RWPE2 (cell line): ENCODE results near the gene KRT6A.

ENCODE experiments used
- ATAC-seq: fragments of 200-7000 bp; cut with Tn5 transposase; 3 replicates; pipeline ENCODE4 v1.9.1; 2021; ENCODE audit warnings: low read depth
- DNase-seq: peaks from one replicate; pipeline ENCODE4 v3.0.0-alpha.2; 2020; ENCODE audit warnings: low spot score
- H3K27ac ChIP-seq: fragments of 450-650 bp; 2 replicates; pipeline ENCODE4 v1.5.1; 2017; ENCODE audit warnings: mild to moderate bottlenecking; ENCODE audit not compliant: poor library complexity, severe bottlenecking
- H3K27me3 ChIP-seq: fragments of 250-450 bp; sonication (Bioruptor Pico); 2 replicates; pipeline ENCODE4 v1.5.1; 2021; ENCODE audit warnings: mild to moderate bottlenecking, moderate library complexity; ENCODE audit not compliant: insufficient read depth, poor library complexity, severe bottlenecking
- H3K36me3 ChIP-seq: fragments of 250-450 bp; sonication (Bioruptor Pico); 2 replicates; pipeline ENCODE4 v1.5.1; 2020; ENCODE audit warnings: low read depth, mild to moderate bottlenecking, moderate library complexity
- H3K4me1 ChIP-seq: fragments of 250-450 bp; sonication (Bioruptor Pico); 2 replicates; pipeline ENCODE4 v1.5.1; 2021; ENCODE audit warnings: mild to moderate bottlenecking, moderate library complexity; ENCODE audit not compliant: insufficient read depth, poor library complexity, severe bottlenecking
- H3K4me3 ChIP-seq: fragments of 250-450 bp; sonication (Bioruptor Pico); 2 replicates; pipeline ENCODE4 v1.5.1; 2021; ENCODE audit warnings: mild to moderate bottlenecking, moderate library complexity; ENCODE audit not compliant: severe bottlenecking
- H3K9me3 ChIP-seq: fragments of 250-450 bp; sonication (Bioruptor Pico); 2 replicates; pipeline ENCODE4 v1.5.1; 2021; ENCODE audit warnings: mild to moderate bottlenecking, moderate library complexity; ENCODE audit not compliant: severe bottlenecking
- CTCF ChIP-seq: fragments of 450-650 bp; IDR thresholded peaks from one replicate; pipeline ENCODE4 v1.5.1; 2017; ENCODE audit warnings: mild to moderate bottlenecking, moderate library complexity; ENCODE audit not compliant: poor library complexity, severe bottlenecking

KRT6A gene

DNA sequence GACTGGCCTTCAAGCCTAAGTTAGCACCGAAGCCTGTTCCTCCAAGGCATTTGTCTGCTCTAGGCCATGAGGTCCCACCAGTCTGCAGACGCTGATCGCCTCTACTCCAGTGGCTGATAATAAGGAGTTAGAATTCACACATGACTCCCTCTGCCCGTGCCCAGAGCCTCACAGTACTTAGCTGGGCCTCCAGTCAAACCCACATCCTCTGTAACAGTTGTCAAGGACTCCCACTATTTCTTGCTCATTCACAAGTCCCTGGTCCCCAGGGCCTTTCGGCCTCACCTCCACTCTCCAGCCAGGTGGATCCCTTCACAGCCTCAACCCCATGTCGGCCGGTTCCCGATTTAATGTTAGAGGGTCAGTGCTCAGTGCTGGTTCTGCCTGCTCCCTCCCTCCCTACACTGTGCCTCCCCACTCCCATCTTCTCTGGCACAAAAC lies 33.5 kb upstream of the KRT6A start:
- DNase-seq = no peak
- no peak overlapping the region for H3K4me3 ChIP-seq
- no peak for ATAC-seq
- no peaks in the 10 kb centered on the region for H3K27me3 ChIP-seq
- H3K4me1 ChIP-seq = peaks cover 46% of the 10 kb centered on the region
- no peak for TF ChIP-seq CTCF
- H3K27ac ChIP-seq = peak overlapping the region; percentile 99
- H3K36me3 ChIP-seq = no peaks in the 10 kb centered on the region
- no peaks in the 10 kb centered on the region for H3K9me3 ChIP-seq

GRCh38 chr12:52525661-52526499 lies 32.8 kb upstream of the KRT6A start:
- ATAC-seq = no peak
- Histone ChIP-seq H3K27ac (peak overlapping the region; percentile 99), H3K4me3 (no peak overlapping the region), H3K9me3 (no peaks in the 10 kb centered on the region), H3K36me3 (no peaks in the 10 kb centered on the region), H3K27me3 (no peaks in the 10 kb centered on the region), H3K4me1 (peaks cover 51% of the 10 kb centered on the region)
- no peak for TF ChIP-seq CTCF
- DNase-seq = no peak

- H3K9me3 ChIP-seq = no peaks in the 10 kb centered on the region
- H3K36me3 ChIP-seq = peaks cover 1% of the 10 kb centered on the region
- TF ChIP-seq CTCF = no peak
- no peak for DNase-seq
- peak; percentile 31 for ATAC-seq
- no peaks in the 10 kb centered on the region for H3K27me3 ChIP-seq
- peaks cover 55% of the 10 kb centered on the region for H3K4me1 ChIP-seq
- H3K4me3 ChIP-seq = no peak overlapping the region
- H3K27ac ChIP-seq = peak overlapping the region; percentile 99
These were observed 32.0 kb upstream of the KRT6A start for GRCh38 chr12:52524898-52525591.

- ATAC-seq (peak; percentile 10; the same call in 2 of the 3 replicates), DNase-seq (no peak)
- H3K4me3 ChIP-seq = no peak overlapping the region
- H3K4me1 ChIP-seq = peaks cover 55% of the 10 kb centered on the region
- peaks cover 8% of the 10 kb centered on the region for H3K36me3 ChIP-seq
- no peaks in the 10 kb centered on the region for H3K27me3 ChIP-seq
- H3K9me3 ChIP-seq = no peaks in the 10 kb centered on the region
- H3K27ac ChIP-seq = peak overlapping the region; percentile 99
- TF ChIP-seq CTCF = peak; percentile 11
These were observed 31.3 kb upstream of the KRT6A start for GRCh38 chr12:52524241-52524897.
